Measurements from ENCODE around the gene NKX3-2.

NKX3-2 gene

GRCh38 chr4:13521047-13521446 is 23.3 kb downstream of the NKX3-2 start:
- no peak for TF ChIP-seq CTCF (conservative IDR thresholded peaks at IDR 0.05; ENCODE audit: low read depth, low read length)
- H3K4me3 ChIP-seq (ENCODE audit: low read depth, low read length), result no peak overlapping the region
- no peak for DNase-seq (ENCODE audit: low read depth)

- H3K4me3 ChIP-seq (ENCODE audit: low read depth, low read length), result no peak overlapping the region
- TF ChIP-seq CTCF (conservative IDR thresholded peaks at IDR 0.05; ENCODE audit: low read depth, low read length), result no peak
- DNase-seq (ENCODE audit: low read depth), result no peak
Observed at GRCh38 chr4:13516315-13516860, 27.9 kb downstream of the NKX3-2 start.

- TF ChIP-seq CTCF (conservative IDR thresholded peaks at IDR 0.05; ENCODE audit: low read depth, low read length), result no peak
- no peak overlapping the region for H3K4me3 ChIP-seq (ENCODE audit: low read depth, low read length)
- no peak for DNase-seq (ENCODE audit: low read depth)
Observed at GRCh38 chr4:13515268-13515667, 29.0 kb downstream of the NKX3-2 start.

GRCh38 chr4:13514722-13515121 is 29.6 kb downstream of the NKX3-2 start:
- DNase-seq (ENCODE audit: low read depth), result no peak
- no peak for TF ChIP-seq CTCF (conservative IDR thresholded peaks at IDR 0.05; ENCODE audit: low read depth, low read length)
- H3K4me3 ChIP-seq (ENCODE audit: low read depth, low read length), result no peak overlapping the region

GRCh38 chr4:13511101-13511500 is 33.2 kb downstream of the NKX3-2 start:
- H3K4me3 ChIP-seq (ENCODE audit: low read depth, low read length), result no peak overlapping the region
- no peak for TF ChIP-seq CTCF (conservative IDR thresholded peaks at IDR 0.05; ENCODE audit: low read depth, low read length)
- no peak for DNase-seq (ENCODE audit: low read depth)

- TF ChIP-seq CTCF (conservative IDR thresholded peaks at IDR 0.05; ENCODE audit: low read depth, low read length), result no peak
- no peak overlapping the region for H3K4me3 ChIP-seq (ENCODE audit: low read depth, low read length)
- DNase-seq (ENCODE audit: low read depth), result no peak
Observed at GRCh38 chr4:13509442-13509841, 34.9 kb downstream of the NKX3-2 start.

- DNase-seq (ENCODE audit: low read depth), result no peak
- no peak overlapping the region for H3K4me3 ChIP-seq (ENCODE audit: low read depth, low read length)
- no peak for TF ChIP-seq CTCF (conservative IDR thresholded peaks at IDR 0.05; ENCODE audit: low read depth, low read length)
Observed at GRCh38 chr4:13504374-13504773, 39.9 kb downstream of the NKX3-2 start.
